GM21528 (cell line): ENCODE data around the gene DXO.

Source experiments
- ATAC-seq: cut with Tn5 transposase; IDR thresholded peaks from one replicate; pipeline ENCODE4 v1.9.1; 2021; ENCODE audit warnings: mild to moderate bottlenecking, moderate library complexity; ENCODE audit not compliant: unreplicated experiment, low FRiP score

Gene DXO

GRCh38 chr6:31958741-31959739 lies 12.9 kb downstream of the DXO start, which contains the start of the genes NELFE and SKIC2:
TSS of gene NELFE (minus strand) at chr6:31958971. CDS start at chr6:31958446, 525 bp downstream.
TSS of gene SKIC2 (plus strand) at chr6:31959175. CDS start at chr6:31959193, 18 bp downstream.
- ATAC-seq: peak; percentile 84

GRCh38 chr6:31958412-31958740 lies 13.6 kb downstream of the DXO start:
- peak; percentile 15 for ATAC-seq

- no peak for ATAC-seq
Observed at GRCh38 chr6:31956796-31957195, 15.1 kb downstream of the DXO start.

GRCh38 chr6:31954511-31954910 lies 17.4 kb downstream of the DXO start:
- no peak for ATAC-seq

GRCh38 chr6:31952890-31953289 lies 19.0 kb downstream of the DXO start:
- ATAC-seq: no peak

GRCh38 chr6:31952140-31952805 lies 19.7 kb downstream of the DXO start:
- no peak for ATAC-seq

GRCh38 chr6:31949926-31950548 lies 21.9 kb downstream of the DXO start:
- ATAC-seq: no peak

- no peak for ATAC-seq
Observed at GRCh38 chr6:31948753-31949413, 23.1 kb downstream of the DXO start.

- no peak for ATAC-seq
Observed at GRCh38 chr6:31948306-31948705, 23.6 kb downstream of the DXO start.

- ATAC-seq: no peak
Observed at GRCh38 chr6:31947864-31948263, 24.1 kb downstream of the DXO start.

- ATAC-seq: no peak
Observed at GRCh38 chr6:31947070-31947675, 24.8 kb downstream of the DXO start.

- ATAC-seq: no peak
Observed at GRCh38 chr6:31946370-31946885, 25.5 kb downstream of the DXO start.

- no peak for ATAC-seq
Observed at GRCh38 chr6:31945507-31946369, 26.2 kb downstream of the DXO start, which contains the start of gene CFB. TSS of gene CFB (plus strand) at chr6:31946095. CDS start at chr6:31946222, 127 bp downstream.

GRCh38 chr6:31945154-31945506 lies 26.8 kb downstream of the DXO start:
- no peak for ATAC-seq

GRCh38 chr6:31943742-31944141 lies 28.2 kb downstream of the DXO start:
- ATAC-seq: no peak

GRCh38 chr6:31940256-31940664 lies 31.7 kb downstream of the DXO start:
- no peak for ATAC-seq

- ATAC-seq: no peak
Observed at GRCh38 chr6:31935823-31936222, 36.1 kb downstream of the DXO start.

- ATAC-seq: no peak
Observed at GRCh38 chr6:31935021-31935420, 36.9 kb downstream of the DXO start.

GRCh38 chr6:31933537-31933936 lies 38.4 kb downstream of the DXO start:
- no peak for ATAC-seq
